ENCODE measurements around the gene REV3L.

REV3L gene

GRCh38 chr6:111429571-111429970 lies 53.4 kb downstream of the REV3L start:
- H3K4me3 ChIP-seq (ENCODE audit: insufficient read depth, low read depth, low read length): no peak overlapping the region
- H3K27ac ChIP-seq (ENCODE audit: insufficient read depth, low read depth, low read length, poor library complexity, severe bottlenecking): no peak overlapping the region
- H3K4me1 ChIP-seq (ENCODE audit: control insufficient read depth, insufficient read depth, low read length): no peaks in the 10 kb centered on the region
- 96% methylated on average over 18 to 19 of the region's 19 CpGs for WGBS, 2 experiments
- H3K36me3 ChIP-seq (ENCODE audit: control insufficient read depth, insufficient read depth, low read length): no peaks in the 10 kb centered on the region
- H3K27me3 ChIP-seq (ENCODE audit: control insufficient read depth, insufficient read depth, low read length, poor library complexity, severe bottlenecking): no peaks in the 10 kb centered on the region
- no peaks in the 10 kb centered on the region for H3K9me3 ChIP-seq (ENCODE audit: control insufficient read depth, low read length)

- 93 to 100% methylated on average over 1 of the region's 1 CpG for WGBS, 2 experiments
- Histone ChIP-seq H3K36me3 (ENCODE audit: control insufficient read depth, insufficient read depth, low read length) (no peaks in the 10 kb centered on the region), H3K4me3 (ENCODE audit: insufficient read depth, low read depth, low read length) (no peak overlapping the region), H3K4me1 (ENCODE audit: control insufficient read depth, insufficient read depth, low read length) (no peaks in the 10 kb centered on the region), H3K27me3 (ENCODE audit: control insufficient read depth, insufficient read depth, low read length, poor library complexity, severe bottlenecking) (no peaks in the 10 kb centered on the region), H3K9me3 (ENCODE audit: control insufficient read depth, low read length) (no peaks in the 10 kb centered on the region), H3K27ac (ENCODE audit: insufficient read depth, low read depth, low read length, poor library complexity, severe bottlenecking) (no peak overlapping the region)
Observed at GRCh38 chr6:111428811-111429210, 54.2 kb downstream of the REV3L start.

- no peak overlapping the region for H3K4me3 ChIP-seq (ENCODE audit: insufficient read depth, low read depth, low read length)
- 94% methylated on average over 4 to 5 of the region's 5 CpGs for WGBS, 2 experiments
- no peaks in the 10 kb centered on the region for H3K27me3 ChIP-seq (ENCODE audit: control insufficient read depth, insufficient read depth, low read length, poor library complexity, severe bottlenecking)
- no peak overlapping the region for H3K27ac ChIP-seq (ENCODE audit: insufficient read depth, low read depth, low read length, poor library complexity, severe bottlenecking)
- H3K4me1 ChIP-seq (ENCODE audit: control insufficient read depth, insufficient read depth, low read length): no peaks in the 10 kb centered on the region
- no peaks in the 10 kb centered on the region for H3K9me3 ChIP-seq (ENCODE audit: control insufficient read depth, low read length)
- H3K36me3 ChIP-seq (ENCODE audit: control insufficient read depth, insufficient read depth, low read length): no peaks in the 10 kb centered on the region
Observed at GRCh38 chr6:111427341-111428116, 55.5 kb downstream of the REV3L start.

- WGBS, 2 experiments: 93 to 95% methylated on average over 5 of the region's 5 CpGs
- no peak overlapping the region for H3K27ac ChIP-seq (ENCODE audit: insufficient read depth, low read depth, low read length, poor library complexity, severe bottlenecking)
- H3K27me3 ChIP-seq (ENCODE audit: control insufficient read depth, insufficient read depth, low read length, poor library complexity, severe bottlenecking): no peaks in the 10 kb centered on the region
- no peaks in the 10 kb centered on the region for H3K9me3 ChIP-seq (ENCODE audit: control insufficient read depth, low read length)
- H3K4me3 ChIP-seq (ENCODE audit: insufficient read depth, low read depth, low read length): no peak overlapping the region
- H3K36me3 ChIP-seq (ENCODE audit: control insufficient read depth, insufficient read depth, low read length): no peaks in the 10 kb centered on the region
- H3K4me1 ChIP-seq (ENCODE audit: control insufficient read depth, insufficient read depth, low read length): no peaks in the 10 kb centered on the region
Observed at GRCh38 chr6:111423960-111424846, 58.8 kb downstream of the REV3L start.

- no peaks in the 10 kb centered on the region for H3K9me3 ChIP-seq (ENCODE audit: control insufficient read depth, low read length)
- 88 to 89% methylated on average over 2 of the region's 2 CpGs for WGBS, 2 experiments
- H3K4me3 ChIP-seq (ENCODE audit: insufficient read depth, low read depth, low read length): no peak overlapping the region
- H3K27me3 ChIP-seq (ENCODE audit: control insufficient read depth, insufficient read depth, low read length, poor library complexity, severe bottlenecking): no peaks in the 10 kb centered on the region
- no peak overlapping the region for H3K27ac ChIP-seq (ENCODE audit: insufficient read depth, low read depth, low read length, poor library complexity, severe bottlenecking)
- no peaks in the 10 kb centered on the region for H3K36me3 ChIP-seq (ENCODE audit: control insufficient read depth, insufficient read depth, low read length)
- H3K4me1 ChIP-seq (ENCODE audit: control insufficient read depth, insufficient read depth, low read length): no peaks in the 10 kb centered on the region
Observed at GRCh38 chr6:111423055-111423633, 59.9 kb downstream of the REV3L start.

- 92% methylated on average over 3 to 4 of the region's 5 CpGs for WGBS, 2 experiments
- Histone ChIP-seq H3K4me1 (ENCODE audit: control insufficient read depth, insufficient read depth, low read length) (no peaks in the 10 kb centered on the region), H3K27me3 (ENCODE audit: control insufficient read depth, insufficient read depth, low read length, poor library complexity, severe bottlenecking) (no peaks in the 10 kb centered on the region), H3K36me3 (ENCODE audit: control insufficient read depth, insufficient read depth, low read length) (no peaks in the 10 kb centered on the region), H3K4me3 (ENCODE audit: insufficient read depth, low read depth, low read length) (no peak overlapping the region), H3K9me3 (ENCODE audit: control insufficient read depth, low read length) (no peaks in the 10 kb centered on the region), H3K27ac (ENCODE audit: insufficient read depth, low read depth, low read length, poor library complexity, severe bottlenecking) (no peak overlapping the region)
Observed at GRCh38 chr6:111418971-111419693, 63.9 kb downstream of the REV3L start.

GRCh38 chr6:111417946-111418345 lies 65.1 kb downstream of the REV3L start:
- Histone ChIP-seq H3K4me3 (ENCODE audit: insufficient read depth, low read depth, low read length) (no peak overlapping the region), H3K9me3 (ENCODE audit: control insufficient read depth, low read length) (no peaks in the 10 kb centered on the region), H3K4me1 (ENCODE audit: control insufficient read depth, insufficient read depth, low read length) (no peaks in the 10 kb centered on the region), H3K27ac (ENCODE audit: insufficient read depth, low read depth, low read length, poor library complexity, severe bottlenecking) (no peak overlapping the region), H3K36me3 (ENCODE audit: control insufficient read depth, insufficient read depth, low read length) (no peaks in the 10 kb centered on the region), H3K27me3 (ENCODE audit: control insufficient read depth, insufficient read depth, low read length, poor library complexity, severe bottlenecking) (no peaks in the 10 kb centered on the region)

GRCh38 chr6:111417181-111417585 lies 65.8 kb downstream of the REV3L start:
- whole genome bisulfite sequencing, 2 experiments: 83 to 90% methylated on average over 2 of the region's 2 CpGs
- H3K9me3 ChIP-seq (ENCODE audit: control insufficient read depth, low read length): no peaks in the 10 kb centered on the region
- no peaks in the 10 kb centered on the region for H3K36me3 ChIP-seq (ENCODE audit: control insufficient read depth, insufficient read depth, low read length)
- H3K27ac ChIP-seq (ENCODE audit: insufficient read depth, low read depth, low read length, poor library complexity, severe bottlenecking): no peak overlapping the region
- H3K4me3 ChIP-seq (ENCODE audit: insufficient read depth, low read depth, low read length): no peak overlapping the region
- H3K27me3 ChIP-seq (ENCODE audit: control insufficient read depth, insufficient read depth, low read length, poor library complexity, severe bottlenecking): no peaks in the 10 kb centered on the region
- H3K4me1 ChIP-seq (ENCODE audit: control insufficient read depth, insufficient read depth, low read length): no peaks in the 10 kb centered on the region

GRCh38 chr6:111416529-111416928 lies 66.5 kb downstream of the REV3L start:
- Histone ChIP-seq H3K27me3 (ENCODE audit: control insufficient read depth, insufficient read depth, low read length, poor library complexity, severe bottlenecking) (no peaks in the 10 kb centered on the region), H3K9me3 (ENCODE audit: control insufficient read depth, low read length) (no peaks in the 10 kb centered on the region), H3K4me1 (ENCODE audit: control insufficient read depth, insufficient read depth, low read length) (no peaks in the 10 kb centered on the region), H3K4me3 (ENCODE audit: insufficient read depth, low read depth, low read length) (no peak overlapping the region), H3K36me3 (ENCODE audit: control insufficient read depth, insufficient read depth, low read length) (no peaks in the 10 kb centered on the region), H3K27ac (ENCODE audit: insufficient read depth, low read depth, low read length, poor library complexity, severe bottlenecking) (no peak overlapping the region)

- H3K4me3 ChIP-seq (ENCODE audit: insufficient read depth, low read depth, low read length): no peak overlapping the region
- H3K36me3 ChIP-seq (ENCODE audit: control insufficient read depth, insufficient read depth, low read length): no peaks in the 10 kb centered on the region
Observed at GRCh38 chr6:111414373-111414772, 68.6 kb downstream of the REV3L start.

More at GRCh38 chr6:111414373-111414772, 68.6 kb downstream of the REV3L start:
- WGBS, 2 experiments: 86 to 97% methylated on average over 1 of the region's 1 CpG
- Histone ChIP-seq H3K27ac (ENCODE audit: insufficient read depth, low read depth, low read length, poor library complexity, severe bottlenecking) (no peak overlapping the region), H3K9me3 (ENCODE audit: control insufficient read depth, low read length) (no peaks in the 10 kb centered on the region), H3K27me3 (ENCODE audit: control insufficient read depth, insufficient read depth, low read length, poor library complexity, severe bottlenecking) (no peaks in the 10 kb centered on the region), H3K4me1 (ENCODE audit: control insufficient read depth, insufficient read depth, low read length) (no peaks in the 10 kb centered on the region)

Data from ectodermal cell (in vitro differentiated cells).